GM12873 (cell line): ENCODE data around the gene MAGI2.
A peak's percentile ranks its signal among the peaks of the same experiment; 100 is the strongest.

ENCODE experiments used
- CTCF ChIP-seq: IDR thresholded peaks from 2 replicates; pipeline ENCODE4 v1.5.1; 2012; ENCODE audit warnings: low read depth, mild to moderate bottlenecking, moderate library complexity, low read length, control low read depth; ENCODE audit not compliant: insufficient read depth; ENCODE audit errors: missing control alignments

Gene MAGI2

GRCh38 chr7:78146546-78146945 lies 1306.9 kb downstream of the MAGI2 start:
- no peak for TF ChIP-seq CTCF

DNA sequence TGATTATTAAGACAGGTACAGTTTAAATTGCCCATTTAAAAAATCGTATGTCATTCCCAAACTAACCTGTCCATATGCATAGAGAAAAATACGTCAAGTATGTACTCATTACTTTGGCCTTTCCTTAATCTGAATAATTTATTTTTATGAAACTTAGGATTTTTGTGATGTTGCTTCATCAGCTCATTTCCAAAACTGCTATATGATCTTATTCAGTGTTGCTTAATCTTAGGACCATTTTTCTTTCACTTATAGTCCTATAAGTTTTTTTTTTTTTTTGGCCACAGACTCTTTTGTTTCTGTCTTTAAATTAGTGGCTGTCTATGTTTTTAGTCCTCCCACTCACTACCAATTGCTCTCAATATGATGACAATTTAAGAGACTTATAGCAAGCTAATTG lies 1309.8 kb downstream of the MAGI2 start:
- TF ChIP-seq CTCF = no peak

GRCh38 chr7:78141522-78142281 lies 1311.8 kb downstream of the MAGI2 start:
- no peak for TF ChIP-seq CTCF

- TF ChIP-seq CTCF = no peak
These were observed 1313.4 kb downstream of the MAGI2 start for GRCh38 chr7:78140109-78140508.

DNA sequence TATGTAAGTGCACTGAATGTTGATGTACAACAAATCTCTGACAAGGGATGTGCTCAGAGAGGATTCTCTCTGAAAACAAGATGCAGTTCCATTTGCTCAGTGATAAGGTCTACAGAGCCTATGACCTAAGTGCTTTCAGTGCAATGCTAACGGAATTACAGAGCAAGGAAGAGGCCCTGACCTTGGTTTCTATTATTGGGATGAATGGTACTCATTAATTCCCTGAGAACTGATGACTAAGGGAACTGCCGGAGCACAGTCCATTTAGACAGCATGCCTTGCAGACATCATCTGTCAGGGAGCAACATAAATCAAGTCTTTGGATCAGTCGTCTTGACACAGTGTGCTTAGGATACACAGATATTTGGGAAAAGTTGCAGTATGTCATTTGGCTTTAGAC lies 1314.1 kb downstream of the MAGI2 start:
- TF ChIP-seq CTCF = no peak

GRCh38 chr7:78134774-78135173 lies 1318.7 kb downstream of the MAGI2 start:
- TF ChIP-seq CTCF = no peak

DNA sequence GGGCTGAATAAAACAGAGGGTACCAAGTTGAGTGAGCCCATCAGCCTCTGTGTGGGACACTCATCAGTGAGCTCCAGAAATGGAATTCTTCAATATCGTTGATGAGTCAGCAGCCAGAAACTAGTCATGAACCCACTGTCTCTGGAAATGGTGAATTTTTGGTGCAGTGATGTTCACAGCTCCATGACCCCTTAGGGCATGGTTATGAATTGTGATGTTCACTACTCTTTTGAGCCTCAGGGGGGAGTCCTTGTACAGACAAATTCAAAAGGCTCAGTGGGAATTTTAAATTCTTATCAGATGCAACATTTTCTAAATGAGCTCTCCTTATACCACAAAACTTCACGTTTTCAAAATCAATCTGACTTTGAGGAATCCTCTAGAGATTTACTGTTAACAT lies 1319.2 kb downstream of the MAGI2 start:
- TF ChIP-seq CTCF = peak; percentile 57
